ENCODE measurements around the gene PRKN.
"Not testable (repeated sequence)": the region's sequence is repeated elsewhere in the genome, so short reads cannot be mapped to it uniquely, and the experiment has no call there.

PRKN gene

GRCh38 chr6:161526794-161527193 is 1200.8 kb downstream of the PRKN start:
- no peak for DNase-seq (ENCODE audit: low read depth in 2 of 2, low spot score in 1 of 2)

- DNase-seq (ENCODE audit: low read depth in 2 of 2, low spot score in 1 of 2), result no peak
These were observed 1204.2 kb downstream of the PRKN start for GRCh38 chr6:161523362-161523761.

- DNase-seq (ENCODE audit: low read depth in 2 of 2, low spot score in 1 of 2), result no peak
These were observed 1205.3 kb downstream of the PRKN start for GRCh38 chr6:161522276-161522675.

GRCh38 chr6:161511447-161512095 is 1216.0 kb downstream of the PRKN start:
- DNase-seq (ENCODE audit: low read depth in 2 of 2, low spot score in 1 of 2), result no peak

- DNase-seq (ENCODE audit: low read depth in 2 of 2, low spot score in 1 of 2), result no peak
These were observed 1219.2 kb downstream of the PRKN start for GRCh38 chr6:161508341-161508740.

GRCh38 chr6:161507375-161507774 is 1220.2 kb downstream of the PRKN start:
- no peak for DNase-seq (ENCODE audit: low read depth in 2 of 2, low spot score in 1 of 2)

- DNase-seq (ENCODE audit: low read depth in 2 of 2, low spot score in 1 of 2), result no peak
These were observed 1224.0 kb downstream of the PRKN start for GRCh38 chr6:161503570-161503969.

- no peak for DNase-seq (ENCODE audit: low read depth in 2 of 2, low spot score in 1 of 2)
These were observed 1228.7 kb downstream of the PRKN start for GRCh38 chr6:161498881-161499280.

GRCh38 chr6:161498359-161498758 is 1229.2 kb downstream of the PRKN start:
- DNase-seq (ENCODE audit: low read depth in 2 of 2, low spot score in 1 of 2), result no peak

- DNase-seq (ENCODE audit: low read depth in 2 of 2, low spot score in 1 of 2), result no peak
These were observed 1230.6 kb downstream of the PRKN start for GRCh38 chr6:161496941-161497340.

- DNase-seq (ENCODE audit: low read depth in 2 of 2, low spot score in 1 of 2), result not testable (repeated sequence)
These were observed 1231.3 kb downstream of the PRKN start for GRCh38 chr6:161496271-161496670.

GRCh38 chr6:161494566-161494965 is 1233.0 kb downstream of the PRKN start:
- no peak for DNase-seq (ENCODE audit: low read depth in 2 of 2, low spot score in 1 of 2)

- no peak for DNase-seq (ENCODE audit: low read depth in 2 of 2, low spot score in 1 of 2)
These were observed 1233.9 kb downstream of the PRKN start for GRCh38 chr6:161493576-161494118.

- DNase-seq (ENCODE audit: low read depth in 2 of 2, low spot score in 1 of 2), result no peak
These were observed 1237.8 kb downstream of the PRKN start for GRCh38 chr6:161489626-161490306.

- no peak for DNase-seq (ENCODE audit: low read depth in 2 of 2, low spot score in 1 of 2)
These were observed 1239.9 kb downstream of the PRKN start for GRCh38 chr6:161487694-161488093.

GRCh38 chr6:161487217-161487531 is 1240.4 kb downstream of the PRKN start:
- DNase-seq (ENCODE audit: low read depth in 2 of 2, low spot score in 1 of 2), result no peak

GRCh38 chr6:161486361-161487216 is 1241.0 kb downstream of the PRKN start:
- no peak for DNase-seq (ENCODE audit: low read depth in 2 of 2, low spot score in 1 of 2)

- no peak for DNase-seq (ENCODE audit: low read depth in 2 of 2, low spot score in 1 of 2)
These were observed 1245.1 kb downstream of the PRKN start for GRCh38 chr6:161482517-161482858.

GRCh38 chr6:161481786-161482516 is 1245.6 kb downstream of the PRKN start:
- no peak for DNase-seq (ENCODE audit: low read depth in 2 of 2, low spot score in 1 of 2)

- no peak for DNase-seq (ENCODE audit: low read depth in 2 of 2, low spot score in 1 of 2)
These were observed 1247.0 kb downstream of the PRKN start for GRCh38 chr6:161480421-161481155.

- DNase-seq (ENCODE audit: low read depth in 2 of 2, low spot score in 1 of 2), result no peak
These were observed 1248.2 kb downstream of the PRKN start for GRCh38 chr6:161479376-161479775.

Data from stimulated activated CD8-positive, alpha-beta memory T cell treated with anti-CD3 and anti-CD28 coated beads, Interleukin-4, amount 100 ng/mL, for 1 hour (primary cell).